ENCODE measurements around the gene TMEM30A. TPM values are rescaled to one million over a fixed set of nuclear protein-coding genes. Genes with fewer than 3 reads are reported as not detected.

The TMEM30A gene
- total and polyA plus RNA-seq, 2 of the 13 experiments (the other 11 are each of a cell fraction or from before 2014, with no cell fraction given), result 17.6 to 54.4 TPM

- TF ChIP-seq, protein P1, sequence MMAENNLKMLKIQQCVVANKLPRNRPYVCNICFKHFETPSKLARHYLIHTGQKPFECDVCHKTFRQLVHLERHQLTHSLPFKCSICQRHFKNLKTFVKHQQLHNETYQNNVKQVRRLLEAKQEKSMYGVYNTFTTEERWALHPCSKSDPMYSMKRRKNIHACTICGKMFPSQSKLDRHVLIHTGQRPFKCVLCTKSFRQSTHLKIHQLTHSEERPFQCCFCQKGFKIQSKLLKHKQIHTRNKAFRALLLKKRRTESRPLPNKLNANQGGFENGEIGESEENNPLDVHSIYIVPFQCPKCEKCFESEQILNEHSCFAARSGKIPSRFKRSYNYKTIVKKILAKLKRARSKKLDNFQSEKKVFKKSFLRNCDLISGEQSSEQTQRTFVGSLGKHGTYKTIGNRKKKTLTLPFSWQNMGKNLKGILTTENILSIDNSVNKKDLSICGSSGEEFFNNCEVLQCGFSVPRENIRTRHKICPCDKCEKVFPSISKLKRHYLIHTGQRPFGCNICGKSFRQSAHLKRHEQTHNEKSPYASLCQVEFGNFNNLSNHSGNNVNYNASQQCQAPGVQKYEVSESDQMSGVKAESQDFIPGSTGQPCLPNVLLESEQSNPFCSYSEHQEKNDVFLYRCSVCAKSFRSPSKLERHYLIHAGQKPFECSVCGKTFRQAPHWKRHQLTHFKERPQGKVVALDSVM (CRISPR knock-in tag; IDR thresholded peaks at IDR 0.05), result 0 out of 2 replicates have a peak, but pooled peaks have one; percentile 6
- TF ChIP-seq ATAD3A (CRISPR knock-in tag; IDR thresholded peaks at IDR 0.05), result no peak
- no peak for TF ChIP-seq ZNF639 (CRISPR knock-in tag; conservative IDR thresholded peaks at IDR 0.05)
- no peak for TF ChIP-seq ZFYVE20 (CRISPR knock-in tag; IDR thresholded peaks at IDR 0.05; ENCODE audit: borderline replicate concordance, low read depth)
- TF ChIP-seq MYC (CRISPR knock-in tag; IDR thresholded peaks at IDR 0.05; ENCODE audit: borderline replicate concordance), result peak; percentile 76; the same call in 1 of the 2 replicates
- TF ChIP-seq, protein P2, sequence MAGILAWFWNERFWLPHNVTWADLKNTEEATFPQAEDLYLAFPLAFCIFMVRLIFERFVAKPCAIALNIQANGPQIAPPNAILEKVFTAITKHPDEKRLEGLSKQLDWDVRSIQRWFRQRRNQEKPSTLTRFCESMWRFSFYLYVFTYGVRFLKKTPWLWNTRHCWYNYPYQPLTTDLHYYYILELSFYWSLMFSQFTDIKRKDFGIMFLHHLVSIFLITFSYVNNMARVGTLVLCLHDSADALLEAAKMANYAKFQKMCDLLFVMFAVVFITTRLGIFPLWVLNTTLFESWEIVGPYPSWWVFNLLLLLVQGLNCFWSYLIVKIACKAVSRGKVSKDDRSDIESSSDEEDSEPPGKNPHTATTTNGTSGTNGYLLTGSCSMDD (CRISPR knock-in tag; IDR thresholded peaks at IDR 0.05), result no peak
- TF ChIP-seq THAP9 (CRISPR knock-in tag; IDR thresholded peaks at IDR 0.05; ENCODE audit: borderline replicate concordance), result peak; percentile 79; the same call in 1 of the 2 replicates
- TF ChIP-seq TBX2 (CRISPR knock-in tag; IDR thresholded peaks at IDR 0.05; ENCODE audit: borderline replicate concordance), result peak; percentile 79
- peak; percentile 41; the same call in 1 of the 2 replicates for TF ChIP-seq ZBTB40 (IDR thresholded peaks at IDR 0.05)
- TF ChIP-seq ZBTB40 (CRISPR knock-in tag; IDR thresholded peaks at IDR 0.05), result peak; percentile 33; the same call in 1 of the 2 replicates
- no peak for TF ChIP-seq MAFG (CRISPR knock-in tag; IDR thresholded peaks at IDR 0.05)
- no peak for TF ChIP-seq MIER2 (CRISPR knock-in tag; IDR thresholded peaks at IDR 0.05)
These were observed at the start of gene TMEM30A (continued) for GRCh38 chr6:75284632-75285282.

Measured in HepG2 (cell line).